GM18511 (cell line): Measurements from ENCODE around the gene P2RX6.
"Not testable (repeated sequence)": the region's sequence is repeated elsewhere in the genome, so short reads cannot be mapped to it uniquely, and the experiment has no call there.

Experiments
- ATAC-seq: cut with Tn5 transposase; IDR thresholded peaks from one replicate; pipeline ENCODE4 v1.9.1; 2021; ENCODE audit warnings: mild to moderate bottlenecking, moderate library complexity; ENCODE audit not compliant: unreplicated experiment

P2RX6 gene

DNA sequence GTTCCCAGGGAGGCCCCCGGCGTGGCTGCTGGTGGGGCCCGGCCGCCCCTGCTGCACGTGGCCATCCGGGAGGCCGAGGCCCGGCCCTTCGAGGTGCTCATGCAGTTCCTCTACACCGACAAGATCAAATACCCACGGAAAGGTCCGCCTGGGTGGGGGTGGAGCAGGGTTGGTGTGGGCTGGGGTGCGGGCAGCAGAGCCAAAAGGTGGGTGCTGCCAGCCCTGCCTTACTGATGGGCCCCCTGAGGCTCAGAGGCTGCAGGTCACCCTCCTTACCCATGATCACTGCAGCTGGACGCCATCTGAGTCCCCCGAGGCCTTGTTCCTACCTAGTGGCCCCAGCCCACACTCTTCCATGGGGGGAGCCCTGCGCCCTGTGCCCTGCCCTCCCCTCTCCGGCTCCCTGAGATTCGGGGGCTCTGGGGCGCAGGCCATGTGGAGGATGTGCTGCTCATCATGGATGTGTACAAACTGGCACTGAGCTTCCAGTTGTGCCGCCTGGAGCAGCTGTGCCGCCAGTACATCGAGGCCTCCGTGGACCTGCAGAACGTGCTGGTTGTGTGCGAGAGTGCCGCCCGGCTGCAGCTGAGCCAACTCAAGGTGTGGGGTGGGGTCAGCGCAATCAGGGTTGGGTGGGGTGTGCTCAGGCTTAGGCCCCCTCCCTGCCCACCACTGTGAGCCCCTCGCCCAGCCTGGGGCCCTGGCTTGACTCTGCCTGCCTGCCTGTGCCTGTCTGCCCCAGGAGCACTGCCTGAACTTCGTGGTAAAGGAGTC is 20.6 kb upstream of the P2RX6 start:
- no peak for ATAC-seq

DNA sequence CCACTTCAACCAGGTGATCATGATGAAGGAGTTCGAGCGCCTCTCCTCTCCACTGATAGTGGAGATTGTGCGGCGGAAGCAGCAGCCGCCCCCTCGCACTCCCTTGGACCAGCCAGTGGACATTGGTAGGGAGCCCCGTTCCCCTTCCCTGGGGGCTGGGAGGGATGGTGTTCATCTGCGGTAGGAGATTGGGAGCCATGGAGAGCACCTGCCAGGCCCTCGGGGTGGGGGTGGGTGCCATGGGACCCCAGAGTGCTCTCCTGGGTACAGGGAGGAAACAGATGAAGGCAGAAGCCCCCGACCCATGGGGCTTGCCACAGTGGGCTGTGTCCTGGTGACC is 20.1 kb upstream of the P2RX6 start:
- no peak for ATAC-seq

DNA sequence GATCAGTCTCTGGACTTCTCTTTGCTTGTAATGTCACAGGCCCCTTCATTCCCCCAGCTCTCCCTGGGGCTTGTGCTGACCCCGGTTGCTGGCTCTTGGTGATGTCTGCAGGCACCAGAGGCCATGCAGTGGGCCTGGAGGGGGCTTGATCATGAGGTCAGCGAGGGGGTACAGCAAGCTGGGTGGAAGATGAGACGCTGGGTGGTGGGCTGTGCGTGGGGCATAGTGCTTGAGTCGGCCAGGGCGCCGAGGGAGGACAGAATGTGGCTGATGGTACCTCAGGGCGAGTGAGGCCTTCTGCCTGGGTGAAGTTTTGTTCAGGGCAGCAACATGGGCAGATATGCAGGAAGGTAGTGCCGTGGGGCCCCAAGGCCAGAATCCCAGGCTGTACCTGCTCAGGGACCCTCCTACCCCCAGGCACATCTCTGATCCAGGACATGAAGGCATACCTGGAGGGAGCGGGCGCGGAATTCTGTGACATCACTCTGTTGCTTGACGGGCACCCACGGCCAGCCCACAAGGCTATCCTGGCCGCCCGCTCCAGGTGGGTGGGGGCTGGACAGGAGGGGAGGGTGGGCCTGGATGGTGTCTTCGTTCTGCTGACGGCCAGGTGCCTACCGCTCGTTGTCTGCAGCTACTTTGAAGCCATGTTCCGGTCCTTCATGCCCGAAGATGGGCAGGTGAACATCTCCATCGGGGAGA is 19.5 kb upstream of the P2RX6 start:
- no peak for ATAC-seq

DNA sequence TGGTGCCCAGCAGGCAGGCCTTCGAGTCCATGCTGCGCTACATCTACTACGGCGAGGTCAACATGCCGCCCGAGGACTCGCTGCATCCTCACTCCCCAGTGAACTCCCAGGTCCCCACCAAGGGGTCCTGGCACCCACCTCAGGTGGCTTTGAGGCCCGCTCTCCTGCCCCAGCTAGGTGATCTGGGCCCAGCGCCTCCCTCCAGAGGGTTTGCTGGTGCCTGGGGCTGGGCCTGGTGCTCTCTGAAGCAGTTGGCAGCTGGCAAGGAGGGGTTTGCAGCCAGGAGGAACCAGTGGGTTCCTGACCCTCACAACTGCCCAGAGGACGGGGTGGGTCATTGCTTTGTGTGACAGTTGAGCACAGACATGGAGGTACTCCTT is 18.9 kb upstream of the P2RX6 start:
- ATAC-seq = no peak

DNA sequence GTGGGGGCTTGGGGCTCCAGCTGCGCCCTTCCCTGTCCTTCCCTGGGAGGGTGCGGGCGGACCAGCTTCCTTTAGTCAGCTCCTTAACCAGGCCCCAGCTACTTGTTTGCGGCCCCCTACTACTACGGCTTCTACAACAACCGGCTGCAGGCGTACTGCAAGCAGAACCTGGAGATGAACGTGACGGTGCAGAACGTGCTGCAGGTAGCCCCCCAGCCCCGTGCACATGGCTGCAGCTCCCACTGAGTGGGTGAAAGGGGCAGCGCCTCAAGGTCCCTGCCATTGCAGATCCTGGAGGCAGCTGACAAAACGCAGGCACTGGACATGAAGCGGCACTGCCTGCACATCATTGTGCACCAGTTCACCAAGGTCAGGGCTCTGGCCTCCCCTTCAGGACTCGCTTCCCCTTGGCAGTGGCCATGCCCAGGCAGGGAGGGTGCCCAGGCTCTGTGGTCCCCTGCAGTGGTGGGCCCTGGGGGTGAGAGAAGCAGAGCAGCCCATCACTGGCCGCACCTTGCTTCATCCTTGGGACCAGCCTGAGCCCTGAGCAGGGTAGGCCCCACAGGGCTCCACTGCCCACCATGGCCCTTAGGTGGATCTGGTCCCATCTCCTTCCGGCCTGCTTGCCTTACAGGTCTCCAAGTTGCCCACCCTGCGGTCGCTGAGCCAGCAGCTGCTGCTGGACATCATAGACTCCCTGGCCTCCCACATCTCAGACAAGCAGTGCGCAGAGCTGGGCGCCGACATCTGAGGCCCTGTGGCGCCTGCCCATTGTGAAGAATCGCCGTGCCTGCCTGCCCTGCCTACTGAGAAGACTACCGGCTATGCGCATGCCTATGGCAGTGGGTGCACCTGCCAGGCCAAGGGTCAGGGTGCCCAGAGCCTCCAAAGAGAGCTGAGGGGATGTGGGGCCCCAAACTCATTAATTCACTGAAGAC is 18.1 kb upstream of the P2RX6 start:
- ATAC-seq = no peak

DNA sequence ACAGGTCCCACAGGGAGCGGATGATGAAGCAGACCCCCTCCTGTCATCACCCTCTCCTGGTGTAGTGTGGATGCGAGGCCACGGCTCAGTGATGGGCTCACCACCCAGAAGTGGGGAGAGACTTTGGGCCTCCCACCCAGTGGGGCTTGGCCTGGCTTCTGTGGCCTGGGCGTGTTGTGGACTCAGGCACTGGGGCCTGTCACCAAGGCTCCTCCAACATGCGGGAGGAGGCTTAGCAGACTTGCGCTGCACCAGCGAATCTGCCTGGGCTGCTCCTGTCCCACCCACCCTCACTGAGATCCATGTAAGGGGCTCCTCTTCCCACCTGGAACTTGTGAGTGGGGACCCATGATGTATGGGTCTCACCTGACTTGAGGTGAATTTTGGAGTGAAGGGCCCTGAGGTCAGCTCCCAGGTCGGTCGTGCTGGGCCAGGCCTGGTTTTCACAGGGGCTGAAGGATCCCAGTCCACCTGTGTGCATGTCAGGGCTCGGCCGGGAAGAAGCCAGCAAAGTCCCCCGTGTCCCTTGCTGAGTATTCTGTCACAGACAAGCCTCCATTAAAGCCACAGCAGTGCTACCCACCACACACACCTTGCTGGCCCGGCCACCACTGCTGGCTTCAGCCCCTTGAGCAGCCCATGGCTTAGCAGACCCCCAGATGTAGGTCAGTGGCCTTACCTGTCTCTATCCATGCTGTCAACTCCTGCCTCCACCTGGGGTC is 17.3 kb upstream of the P2RX6 start:
- no peak for ATAC-seq

DNA sequence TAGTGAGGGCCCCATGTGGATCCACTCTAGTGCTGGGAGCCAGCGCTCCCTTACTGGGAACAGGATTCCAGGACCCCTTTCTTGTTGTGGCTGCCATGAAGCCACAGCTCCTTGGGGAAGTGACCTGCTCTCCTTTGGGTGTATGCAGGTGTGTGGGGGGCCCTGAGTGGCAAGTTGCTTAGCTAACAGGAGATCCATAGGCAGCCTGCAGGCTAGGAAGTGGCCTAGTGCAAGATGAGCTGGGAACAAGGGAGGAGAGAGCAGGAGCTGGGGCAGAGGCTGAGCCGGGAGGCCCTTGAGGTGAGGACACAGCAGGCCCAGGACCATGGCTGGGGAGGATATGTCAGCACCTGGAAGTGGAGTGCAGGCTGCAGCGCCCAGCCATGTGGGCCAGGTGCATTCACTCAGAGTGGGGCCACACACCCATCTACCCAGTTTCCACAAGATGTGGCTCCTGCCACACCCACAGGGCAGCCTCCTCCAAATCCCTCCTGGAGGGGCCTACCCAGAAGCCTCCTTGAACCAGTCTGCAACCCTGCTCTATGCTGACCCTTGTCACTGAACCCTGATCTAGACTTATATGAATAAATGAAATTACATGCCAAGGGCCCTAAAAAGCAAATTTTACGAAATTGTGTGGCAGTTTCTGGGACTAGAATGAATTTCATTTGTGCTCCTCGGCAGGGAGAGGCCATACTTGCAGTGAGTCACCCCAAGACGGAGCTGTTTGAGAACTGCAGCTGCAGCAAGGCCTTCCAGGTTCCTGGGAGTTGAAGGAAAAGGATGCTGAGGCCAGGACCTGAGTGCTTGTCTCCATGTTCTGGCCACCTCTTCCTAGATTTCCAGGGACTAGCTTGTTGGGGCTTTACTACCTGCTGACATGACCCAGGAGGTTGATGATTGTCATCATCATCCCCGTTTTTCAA is 16.3 kb upstream of the P2RX6 start:
- no peak for ATAC-seq

DNA sequence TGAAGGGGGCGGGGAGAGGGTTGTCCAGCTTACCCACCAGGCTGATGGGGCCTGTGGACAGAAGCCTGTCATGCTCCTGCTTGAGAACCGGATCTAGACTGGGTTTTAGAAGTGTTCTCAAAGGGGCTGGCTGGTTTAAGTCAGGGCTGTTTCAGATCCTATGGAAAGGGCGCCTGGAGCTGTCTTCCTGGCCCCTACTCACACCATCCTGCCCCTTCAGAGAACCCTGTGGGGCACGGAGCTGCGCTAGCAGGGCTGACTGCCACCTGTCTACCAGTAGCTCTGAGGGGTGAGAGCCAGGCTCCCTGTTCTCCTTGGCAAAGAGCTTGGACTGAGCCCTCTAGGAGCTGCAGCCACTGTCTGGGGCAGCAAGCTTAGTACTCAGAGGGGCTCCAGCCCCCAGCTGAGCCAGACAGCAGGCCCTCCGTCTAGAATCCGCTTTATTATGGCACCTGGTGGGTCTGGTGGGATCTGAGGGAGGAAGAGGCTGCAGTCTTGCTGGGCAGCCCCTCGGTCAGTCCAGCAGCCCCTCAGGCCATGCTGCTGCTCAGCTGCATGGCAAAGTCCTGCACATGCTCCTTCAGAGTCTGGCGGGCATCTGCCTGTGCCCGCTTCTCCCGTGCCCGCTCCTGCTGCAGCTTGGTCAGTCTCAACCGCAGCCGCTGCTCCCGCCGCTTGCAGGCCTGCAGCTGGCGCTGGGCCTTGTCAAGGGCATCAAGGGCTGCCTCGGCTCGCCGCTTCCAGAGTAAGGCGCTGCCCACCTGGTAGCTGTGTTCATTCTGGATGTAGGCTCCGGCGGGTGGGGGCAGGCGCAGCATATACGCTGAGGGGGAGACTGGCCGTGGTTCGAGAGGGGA is 15.4 kb upstream of the P2RX6 start:
- no peak for ATAC-seq

DNA sequence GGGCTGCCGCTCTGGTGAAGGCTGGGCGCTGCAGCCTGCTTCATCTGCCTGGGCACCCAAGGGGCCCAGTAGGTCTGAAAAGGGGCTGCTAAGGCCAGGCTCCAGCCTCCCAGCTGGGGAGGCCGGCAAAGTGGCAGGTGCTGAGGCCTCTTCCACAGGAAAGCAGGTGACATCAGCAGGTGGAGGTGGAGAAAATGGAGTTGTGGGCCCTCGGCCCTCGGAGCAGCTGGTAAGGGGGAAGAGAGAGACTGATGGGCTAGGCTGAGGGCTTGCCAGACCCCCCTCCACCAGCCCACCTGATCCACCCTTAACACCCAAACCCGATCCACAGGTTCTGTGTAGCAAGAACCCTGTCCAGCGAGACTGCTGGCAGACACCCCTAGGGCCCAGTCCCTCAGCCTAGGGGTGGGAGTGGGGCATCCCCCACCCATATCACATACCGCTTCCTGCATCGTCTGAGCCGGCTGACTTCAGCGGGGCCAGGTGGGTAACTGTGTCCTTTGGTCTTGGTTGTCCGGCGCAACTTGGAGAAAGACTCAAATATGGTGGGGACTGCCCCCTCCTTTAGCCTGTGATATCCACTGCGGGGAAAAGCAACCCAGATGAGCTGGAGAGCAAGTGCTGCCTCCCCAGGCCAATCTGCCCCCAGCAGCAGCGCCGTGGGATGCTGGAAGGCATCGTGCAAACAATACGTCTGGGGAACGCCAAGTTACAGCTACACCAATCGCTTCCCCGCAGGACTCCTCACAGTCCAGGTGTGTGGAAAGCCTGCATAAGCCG is 14.6 kb upstream of the P2RX6 start:
- ATAC-seq = no peak

DNA sequence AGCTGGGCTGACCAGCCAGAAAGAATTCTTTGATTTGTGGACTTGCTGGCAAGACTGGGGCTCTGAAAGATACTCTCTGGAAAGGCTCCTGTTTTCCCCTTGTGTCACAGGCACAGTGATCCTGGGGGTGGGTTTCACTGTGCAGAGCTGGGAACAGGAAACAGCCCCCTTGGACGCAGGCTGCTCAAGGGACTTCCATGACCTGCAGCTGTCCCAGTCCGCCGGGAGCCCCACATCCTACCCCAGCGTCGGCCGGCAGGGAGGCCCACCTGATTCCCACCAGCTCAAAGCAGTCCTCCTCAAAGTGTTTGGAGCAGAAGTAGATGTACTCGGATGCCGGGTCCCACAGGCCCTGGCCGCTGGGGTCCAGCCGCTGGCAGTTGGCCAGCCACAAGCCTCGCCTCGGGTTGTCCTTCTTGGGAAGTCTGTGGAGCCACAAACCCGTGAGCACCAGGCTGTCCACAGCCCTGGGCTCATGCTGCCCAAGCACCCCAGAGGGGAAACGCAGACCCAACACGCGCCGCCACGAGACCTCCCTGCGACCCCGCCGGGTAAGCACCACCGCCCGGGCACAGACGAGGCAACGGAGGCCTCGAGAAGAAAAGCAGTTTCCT is 13.9 kb upstream of the P2RX6 start:
- no peak for ATAC-seq

DNA sequence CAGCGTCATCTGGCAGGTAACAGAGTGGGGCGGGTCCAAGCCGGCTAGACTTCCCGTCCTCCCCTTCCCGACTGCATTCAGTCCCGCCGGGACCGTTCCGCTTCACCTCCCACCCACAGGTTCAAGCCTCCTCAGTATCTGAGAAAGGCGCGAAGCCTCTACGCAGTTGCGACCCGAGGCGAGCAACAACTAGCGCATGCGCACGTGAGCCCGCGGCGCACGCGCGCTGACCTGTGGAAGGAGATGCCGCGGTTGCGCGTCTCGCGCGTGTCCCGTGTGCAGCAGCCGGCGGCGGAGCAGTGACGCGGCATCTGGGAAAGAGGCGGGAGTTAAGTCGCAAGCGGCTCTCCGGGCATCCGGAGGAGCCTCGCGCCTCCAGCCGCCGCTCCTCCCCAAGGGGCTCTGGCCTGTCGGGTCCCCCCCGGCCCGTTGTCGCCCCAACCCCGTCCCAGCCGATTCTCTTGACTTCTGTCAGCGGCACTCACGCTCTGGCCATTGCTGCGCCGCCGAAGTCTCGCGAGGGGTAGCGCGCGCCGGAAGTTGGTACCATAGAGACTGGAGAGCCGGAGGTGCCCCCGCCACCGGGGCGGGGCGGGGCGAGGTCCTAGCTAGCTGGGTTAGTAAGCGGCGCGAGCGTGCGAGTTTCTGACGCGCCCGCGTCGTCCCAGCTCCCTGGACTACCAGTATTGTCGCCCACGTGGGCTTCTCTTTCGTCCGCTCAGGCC is 13.2 kb upstream of the P2RX6 start, which contains the start of gene THAP7:
Gene THAP7 (minus strand): TSS at position 518 of the 725 bp plus-strand sequence. CDS start 207 bp downstream, at position 311.
- ATAC-seq = peak; percentile 92

DNA sequence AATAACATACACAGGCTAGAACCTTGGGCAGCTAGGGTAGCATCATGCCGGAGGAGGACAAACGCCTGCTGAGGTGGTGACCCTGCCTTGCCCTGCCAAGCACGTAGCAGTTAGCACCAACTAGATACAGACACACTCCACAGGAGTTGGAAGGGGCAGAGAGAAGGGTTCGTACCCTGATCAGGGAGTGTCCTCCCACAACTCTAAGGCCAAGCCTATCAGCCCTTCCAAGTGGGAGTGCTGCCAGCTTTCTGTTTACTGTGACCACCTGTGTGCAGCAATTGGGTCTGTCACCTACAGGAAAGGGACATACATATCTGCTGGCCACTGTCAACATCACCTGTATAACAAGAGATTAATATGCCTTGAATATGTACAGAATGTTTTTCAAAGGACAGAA is 11.2 kb upstream of the P2RX6 start:
- ATAC-seq = no peak

DNA sequence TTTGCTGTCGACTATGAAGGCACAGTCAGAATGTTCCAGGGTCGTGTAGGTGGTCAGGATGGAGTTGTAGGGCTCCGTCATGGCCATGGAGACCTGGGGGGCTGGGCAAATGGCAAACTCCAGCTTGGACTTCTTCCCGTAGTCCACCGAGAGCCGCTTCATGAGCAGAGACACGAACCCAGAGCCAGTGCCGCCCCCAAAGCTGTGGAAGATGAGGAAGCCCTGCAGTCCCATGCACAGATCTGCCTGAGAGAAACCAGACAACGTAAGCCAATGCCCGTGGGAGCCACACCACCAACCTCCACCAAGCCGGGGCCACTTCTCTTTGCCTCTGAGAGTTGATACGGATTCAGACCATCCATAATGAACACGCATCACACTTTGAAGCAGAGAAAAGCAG is 5.8 kb upstream of the P2RX6 start:
- ATAC-seq = not testable (repeated sequence)

DNA sequence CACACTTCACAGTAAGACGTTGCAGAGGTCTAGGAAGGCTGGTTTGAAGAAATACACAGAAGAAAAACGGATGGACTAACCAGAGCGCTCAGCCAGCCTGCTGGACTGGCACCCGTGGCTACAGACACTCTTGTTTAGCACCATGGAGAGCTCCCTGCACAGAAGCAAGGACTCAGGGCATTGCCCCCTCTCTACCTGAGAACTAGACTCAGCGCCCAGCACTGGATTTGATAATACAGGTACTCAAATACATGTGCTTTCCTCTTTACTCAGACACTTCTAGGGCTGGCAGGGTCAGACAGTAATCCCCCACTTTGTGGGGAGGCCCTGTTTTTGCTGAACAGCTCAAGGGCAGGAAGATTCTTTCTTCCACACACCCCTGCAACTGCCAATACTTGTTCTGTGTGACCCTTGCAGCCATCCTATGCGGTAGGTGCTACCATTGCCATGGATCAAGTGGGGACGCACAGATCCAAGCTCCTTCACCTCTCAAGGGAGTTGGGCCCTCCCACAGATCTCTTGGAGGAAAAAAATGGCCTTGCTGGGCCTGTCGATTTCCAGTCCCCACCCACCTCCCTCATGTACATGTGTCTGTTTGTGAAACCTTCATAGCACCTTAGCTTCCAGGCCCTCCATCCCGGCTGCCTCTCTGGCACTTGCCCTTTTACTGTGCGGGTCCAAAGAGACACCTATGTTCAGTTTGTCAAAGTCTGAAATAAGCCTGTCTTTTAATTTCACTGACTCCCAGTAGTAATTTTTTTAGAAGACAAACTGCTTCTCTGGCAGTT is 5.1 kb upstream of the P2RX6 start:
- ATAC-seq = no peak

DNA sequence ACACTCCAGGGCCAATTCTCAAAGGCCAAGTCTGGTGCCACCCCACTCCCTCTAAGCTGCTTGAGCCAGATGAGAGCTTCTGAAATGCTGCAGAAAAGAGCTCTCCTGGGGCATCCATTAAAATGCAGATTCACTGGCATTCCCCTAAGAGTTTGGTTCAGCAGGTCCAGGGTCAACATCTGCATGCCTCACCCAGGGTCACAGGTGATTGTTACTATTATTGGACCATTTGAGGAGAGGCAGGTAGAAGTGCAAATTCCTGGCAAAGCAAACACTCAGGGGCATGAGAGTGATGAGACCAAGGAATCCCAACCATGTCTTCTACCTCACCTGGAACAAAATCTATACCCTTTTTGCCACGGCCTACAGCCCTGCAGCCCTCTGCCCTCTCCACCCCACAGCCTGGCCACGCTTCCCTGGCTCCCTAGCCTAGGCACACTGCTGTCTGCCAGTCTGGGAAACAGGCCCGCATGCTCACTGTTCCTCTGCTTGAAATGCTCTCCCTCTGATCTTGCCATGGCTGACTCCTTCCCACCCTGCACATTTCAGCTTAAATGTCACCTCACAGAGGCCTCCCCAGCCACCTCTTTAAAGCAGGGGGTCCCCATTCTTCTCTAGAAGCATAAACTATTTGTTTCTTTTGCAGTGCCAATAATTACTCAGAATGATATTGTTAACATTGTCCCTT is 4.4 kb upstream of the P2RX6 start:
- no peak for ATAC-seq
